GM13976 (cell line): ENCODE measurements around the gene MRGPRX4.

ENCODE experiments used
- DNase-seq: peaks from one replicate; pipeline ENCODE4 v3.0.0; 2012; ENCODE audit warnings: low spot score
- in situ Hi-C: fragments of 300-500 bp; cut with MboI; formaldehyde crosslinking; loops from one replicate; pipeline ENCODE4 v1.12.0; 2022; ENCODE audit warnings: low sequenced_read_pairs, mixed read lengths, inconsistent platforms; ENCODE audit not compliant: unreplicated experiment
- TF ChIP-seq, protein P1 (sequence below): IDR thresholded peaks from 2 replicates; pipeline ENCODE4 v1.5.1; 2012; ENCODE audit warnings: borderline replicate concordance, mild to moderate bottlenecking; ENCODE audit not compliant: insufficient read depth; ENCODE audit errors: extremely low read depth, missing control alignments, control extremely low read depth

The MRGPRX4 gene

DNA sequence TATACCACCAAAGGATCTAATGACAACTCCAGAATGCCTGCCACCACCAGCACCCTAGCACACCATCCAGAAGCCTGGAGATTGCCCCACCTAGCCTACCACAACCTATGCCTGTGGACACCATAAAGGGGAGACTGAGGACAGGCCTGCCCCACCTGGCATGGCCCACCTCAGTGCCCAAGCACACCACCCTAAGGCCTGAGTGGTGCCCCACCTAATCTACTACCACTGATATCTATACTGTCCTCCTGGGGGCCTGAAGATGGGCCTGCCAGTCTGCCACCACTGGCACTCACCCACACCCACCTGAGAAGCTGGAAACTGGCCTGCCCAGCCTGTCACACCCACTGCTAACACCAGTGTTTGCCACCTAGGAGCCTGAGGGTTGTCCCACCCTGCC lies 32.1 kb downstream of the MRGPRX4 start:
- DNase-seq: no peak
- TF ChIP-seq, protein P1, sequence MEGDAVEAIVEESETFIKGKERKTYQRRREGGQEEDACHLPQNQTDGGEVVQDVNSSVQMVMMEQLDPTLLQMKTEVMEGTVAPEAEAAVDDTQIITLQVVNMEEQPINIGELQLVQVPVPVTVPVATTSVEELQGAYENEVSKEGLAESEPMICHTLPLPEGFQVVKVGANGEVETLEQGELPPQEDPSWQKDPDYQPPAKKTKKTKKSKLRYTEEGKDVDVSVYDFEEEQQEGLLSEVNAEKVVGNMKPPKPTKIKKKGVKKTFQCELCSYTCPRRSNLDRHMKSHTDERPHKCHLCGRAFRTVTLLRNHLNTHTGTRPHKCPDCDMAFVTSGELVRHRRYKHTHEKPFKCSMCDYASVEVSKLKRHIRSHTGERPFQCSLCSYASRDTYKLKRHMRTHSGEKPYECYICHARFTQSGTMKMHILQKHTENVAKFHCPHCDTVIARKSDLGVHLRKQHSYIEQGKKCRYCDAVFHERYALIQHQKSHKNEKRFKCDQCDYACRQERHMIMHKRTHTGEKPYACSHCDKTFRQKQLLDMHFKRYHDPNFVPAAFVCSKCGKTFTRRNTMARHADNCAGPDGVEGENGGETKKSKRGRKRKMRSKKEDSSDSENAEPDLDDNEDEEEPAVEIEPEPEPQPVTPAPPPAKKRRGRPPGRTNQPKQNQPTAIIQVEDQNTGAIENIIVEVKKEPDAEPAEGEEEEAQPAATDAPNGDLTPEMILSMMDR: no peak
- in situ Hi-C loops: no loop called here

DNA sequence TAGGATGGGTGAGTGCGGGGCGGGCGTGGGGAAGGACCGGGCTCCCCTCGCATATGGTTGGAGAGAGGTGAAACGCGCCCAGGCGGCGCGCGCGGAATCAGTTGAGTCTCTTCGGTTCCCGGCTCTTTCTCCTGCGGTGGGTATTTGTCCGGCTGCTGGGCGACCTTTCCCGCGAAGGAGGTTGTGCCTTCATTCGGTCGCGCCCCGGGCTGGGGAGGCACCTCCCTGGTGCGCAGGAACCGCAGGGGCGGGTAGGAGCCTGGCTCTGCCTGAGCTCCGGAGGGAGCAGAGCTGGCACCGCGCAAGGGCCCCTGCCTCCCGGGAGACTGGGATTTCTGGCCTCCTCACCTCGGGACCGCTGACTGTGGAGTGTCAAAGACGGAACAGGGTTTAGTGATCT lies 36.4 kb downstream of the MRGPRX4 start:
- TF ChIP-seq, protein P1: no peak
- DNase-seq: no peak
- in situ Hi-C loops: no loop called here

DNA sequence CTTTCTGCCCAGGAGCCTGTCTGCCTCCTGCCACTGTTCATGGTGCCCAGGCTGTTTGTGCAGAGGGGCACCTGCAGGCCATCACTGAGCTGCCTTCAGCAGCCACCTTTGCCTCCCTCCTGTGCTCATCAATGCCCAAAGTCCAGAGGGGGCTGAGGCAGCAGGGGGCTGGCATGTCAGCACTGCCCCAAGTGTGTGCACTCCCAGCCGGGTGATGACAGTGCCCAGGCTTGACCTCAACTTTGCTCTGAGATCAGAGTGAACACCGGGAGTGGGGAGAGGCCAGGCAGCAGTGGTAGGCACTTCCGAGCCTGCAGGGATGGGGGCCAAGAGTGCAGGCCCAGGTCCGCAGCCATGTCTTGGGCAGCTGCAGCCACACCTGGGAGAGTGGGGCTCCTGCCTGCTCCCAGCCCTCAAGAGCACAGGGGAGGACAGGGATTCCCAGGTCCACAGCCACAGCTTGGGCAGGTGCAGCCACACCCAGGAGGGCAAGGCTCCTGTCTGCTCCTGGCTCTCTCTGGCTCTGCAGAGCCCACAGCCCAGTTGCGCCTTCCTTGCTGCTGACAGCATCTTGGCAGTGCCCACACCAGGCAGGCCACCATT lies 48.7 kb downstream of the MRGPRX4 start:
- TF ChIP-seq, protein P1: no peak
- no peak for DNase-seq
- in situ Hi-C loops: no loop called here

GRCh38 chr11:18222814-18223421 lies 50.3 kb downstream of the MRGPRX4 start:
- no peak for DNase-seq
- in situ Hi-C loops: no loop called here
- TF ChIP-seq, protein P1: no peak
